Stimulated activated naive CD4-positive, alpha-beta T cell (primary cell): ENCODE results near the gene TBCD.
A peak's percentile ranks its signal among the peaks of the same experiment; 100 is the strongest.

ENCODE experiments used
- DNase-seq, 6 experiments: peaks; one replicate each; lab custom pipeline; 2025; lab: John Stamatoyannopoulos, UW

The TBCD gene

GRCh38 chr17:82856361-82856760 is 104.5 kb downstream of the TBCD start:
- no peak for DNase-seq

GRCh38 chr17:82858376-82859126 is 106.7 kb downstream of the TBCD start:
- peak in 4 of 6 experiments; percentile 16 to 32 (median 25) for DNase-seq

- DNase-seq: peak in 5 of 6 experiments; percentile 15 to 49 (median 34)
Measured at GRCh38 chr17:82859431-82860403, 107.9 kb downstream of the TBCD start.

- no peak for DNase-seq
Measured at GRCh38 chr17:82860606-82861392, 108.9 kb downstream of the TBCD start.

- DNase-seq: no peak
Measured at GRCh38 chr17:82861393-82861775, 109.5 kb downstream of the TBCD start.

- no peak for DNase-seq
Measured at GRCh38 chr17:82862191-82862590, 110.3 kb downstream of the TBCD start.

GRCh38 chr17:82862737-82863382 is 111.0 kb downstream of the TBCD start:
- DNase-seq: no peak

- DNase-seq: no peak
Measured at GRCh38 chr17:82863383-82863940, 111.6 kb downstream of the TBCD start.

GRCh38 chr17:82863941-82864712 is 112.3 kb downstream of the TBCD start:
- DNase-seq: peak; percentile 78 to 94 (median 88)

GRCh38 chr17:82864713-82865248 is 112.9 kb downstream of the TBCD start:
- no peak for DNase-seq

- no peak for DNase-seq
Measured at GRCh38 chr17:82865274-82865673, 113.4 kb downstream of the TBCD start.

GRCh38 chr17:82865774-82866395 is 114.0 kb downstream of the TBCD start:
- DNase-seq: no peak

GRCh38 chr17:82866590-82867191 is 114.8 kb downstream of the TBCD start:
- no peak for DNase-seq

- DNase-seq: no peak
Measured at GRCh38 chr17:82867763-82868325, 116.0 kb downstream of the TBCD start.

- DNase-seq: no peak
Measured at GRCh38 chr17:82868715-82869131, 116.9 kb downstream of the TBCD start.

GRCh38 chr17:82869536-82869935 is 117.7 kb downstream of the TBCD start:
- no peak for DNase-seq

- DNase-seq: no peak
Measured at GRCh38 chr17:82870091-82870491, 118.2 kb downstream of the TBCD start.

- DNase-seq: no peak
Measured at GRCh38 chr17:82870541-82870940, 118.7 kb downstream of the TBCD start.
